CD4-positive, alpha-beta T cell (primary cell): ENCODE measurements around the gene USP32. TPM values are rescaled to one million over a fixed set of nuclear protein-coding genes. Genes with fewer than 3 reads are reported as not detected.

ENCODE experiments used
- ATAC-seq: fragments of 200-7000 bp; cut with Tn5 transposase; one replicate; pipeline ENCODE4 v1.10.0; 2022; ENCODE audit warnings: mild to moderate bottlenecking; ENCODE audit not compliant: poor library complexity
- CTCF ChIA-PET: fragments of 350-600 bp; sonication (Branson Sonifier 250); formaldehyde crosslinking; loops from one replicate; lab custom pipeline; 2021; ENCODE audit warnings: antibody characterized with exemption, inconsistent platforms; lab: Charles Lee
- POLR2A ChIA-PET: fragments of 350-600 bp; sonication (Branson Sonifier 250); formaldehyde crosslinking; loops from one replicate; lab custom pipeline; 2021; ENCODE audit warnings: antibody characterized with exemption, inconsistent platforms; lab: Charles Lee
- DNase-seq, 14 experiments: peaks; one replicate each; pipeline ENCODE4 v3.0.0-alpha.2; 2013 to 2020; ENCODE audit warnings: mixed read lengths in 2 of 14
- H3K27ac ChIP-seq, 2 donors: one replicate each; pipeline versions ENCODE4 v1.5.1 to v1.7.0; 2013; ENCODE audit warnings: low read length in 2 of 2, low read depth in 1 of 2, mild to moderate bottlenecking in 1 of 2
- H3K27me3 ChIP-seq, 2 experiments: 1 replicate in 1 of 2; 2 replicates in 1 of 2; pipeline versions ENCODE4 v1.6.1 to v1.7.0; 2013; ENCODE audit warnings: low read length in 2 of 2, control low read depth in 1 of 2, mild to moderate bottlenecking in 1 of 2, moderate library complexity in 1 of 2; ENCODE audit not compliant: insufficient read depth in 2 of 2, control insufficient read depth in 1 of 2
- H3K36me3 ChIP-seq: one replicate; pipeline ENCODE4 v1.6.1; 2013; ENCODE audit warnings: low read length, control low read depth; ENCODE audit not compliant: insufficient read depth
- H3K4me1 ChIP-seq: one replicate; pipeline ENCODE4 v1.6.1; 2013; ENCODE audit warnings: low read length, control low read depth; ENCODE audit not compliant: insufficient read depth
- H3K4me3 ChIP-seq: one replicate; pipeline ENCODE4 v1.5.1; 2013; ENCODE audit warnings: mild to moderate bottlenecking, low read length, moderate library complexity
- H3K9me3 ChIP-seq, 2 experiments: 1 replicate in 1 of 2; 2 replicates in 1 of 2; pipeline versions ENCODE4 v1.6.1 to v1.7.0; 2013; ENCODE audit warnings: low read length in 2 of 2, mild to moderate bottlenecking in 2 of 2, control low read depth in 1 of 2, moderate library complexity in 1 of 2; ENCODE audit not compliant: control insufficient read depth in 1 of 2, insufficient read depth in 1 of 2
- H3K27ac Mint-ChIP-seq: one replicate; pipeline ENCODE4 v1.8.0; 2020; ENCODE audit warnings: mixed read lengths
- H3K27me3 Mint-ChIP-seq: one replicate; pipeline ENCODE4 v1.8.0; 2021; ENCODE audit warnings: mixed read lengths
- H3K36me3 Mint-ChIP-seq: one replicate; pipeline ENCODE4 v1.8.0; 2021; ENCODE audit warnings: low read depth, mixed read lengths
- H3K4me1 Mint-ChIP-seq: one replicate; pipeline ENCODE4 v1.8.0; 2021; ENCODE audit warnings: low read depth, mixed read lengths
- H3K4me3 Mint-ChIP-seq: one replicate; pipeline ENCODE4 v1.8.0; 2020; ENCODE audit warnings: mild to moderate bottlenecking, mixed read lengths
- H3K9me3 Mint-ChIP-seq: one replicate; pipeline ENCODE4 v1.8.0; 2020; ENCODE audit warnings: mixed read lengths
- intact Hi-C, 2 experiments: fragments of 100-400 bp; cut with DNase I in 1 of 2; cut with micrococcal nuclease in 1 of 2; formaldehyde crosslinking; loops; one replicate each; pipeline versions ENCODE4 v1.15.1 to v1.9.0; 2023 to 2025; cut with DNase I, micrococcal nuclease
- total RNA-seq, 174 experiments: library from RNA in 2 of 174; stranded (reverse) in 2 of 174; gene quantifications; one replicate each; pipeline ENCODE4 v1.2.3 and lab custom pipeline; 2021 to 2026
- TF ChIP-seq, protein P1 (sequence below): fragments of 200-600 bp; IDR thresholded peaks from one replicate; pipeline ENCODE4 v1.8.0; 2022; ENCODE audit warnings: antibody characterized with exemption, mild to moderate bottlenecking

Gene USP32
- total RNA-seq, 2 experiments from 2014 or later: 23.9 to 24.7 TPM

DNA sequence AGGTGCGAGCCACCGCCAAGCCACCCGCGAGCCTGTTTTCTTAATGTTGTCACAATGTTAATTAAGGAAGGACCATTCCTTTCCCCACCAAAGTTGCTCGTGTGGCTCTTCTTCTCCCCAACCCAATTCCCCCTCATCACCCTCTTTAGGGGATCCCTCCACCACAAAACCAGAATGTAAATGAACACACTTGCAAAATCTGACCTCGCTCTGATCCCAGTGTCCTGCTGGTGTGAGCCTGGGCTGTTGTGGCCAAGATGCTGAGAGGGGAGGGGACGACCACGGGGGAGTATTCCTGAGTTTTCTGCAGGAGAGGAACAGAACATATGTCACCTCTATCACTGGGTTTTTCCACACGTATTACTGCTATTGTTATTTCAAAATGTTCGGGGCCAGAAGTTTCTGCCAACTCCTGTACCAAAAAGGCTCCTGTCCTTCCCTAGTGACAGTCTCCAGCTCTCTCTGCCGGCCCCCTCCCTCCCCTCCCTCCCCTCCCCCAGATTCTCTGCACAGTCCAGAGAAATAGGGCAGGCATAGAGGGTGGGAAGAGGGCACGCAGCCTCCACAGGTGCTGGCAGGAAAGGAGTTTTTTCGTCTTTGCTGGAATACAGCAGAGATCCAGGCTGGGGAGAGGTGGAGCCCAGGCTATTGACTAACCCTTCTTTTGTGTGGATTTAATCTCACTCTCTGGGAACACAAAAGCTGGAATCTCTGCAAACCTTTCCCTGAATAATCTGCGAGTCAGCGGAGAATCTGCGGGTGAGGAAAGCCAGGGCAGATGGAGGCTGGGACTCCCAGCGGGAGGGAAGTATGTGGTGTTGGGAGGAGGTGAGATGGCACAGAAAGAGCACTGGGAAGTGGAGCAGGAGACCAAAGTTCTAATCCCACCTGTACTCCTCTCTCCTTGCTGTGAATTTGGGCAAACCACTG is 246.7 kb downstream of the USP32 start:
- Mint-ChIP-seq H3K36me3 (no peaks in the 10 kb centered on the region), H3K27me3 (peaks cover 93% of the 10 kb centered on the region), H3K27ac (no peak overlapping the region), H3K4me1 (peaks cover 24% of the 10 kb centered on the region), H3K4me3 (no peak overlapping the region), H3K9me3 (no peaks in the 10 kb centered on the region)
- ATAC-seq (no peak), DNase-seq (no peak)
- Histone ChIP-seq H3K36me3 (no peaks in the 10 kb centered on the region), H3K4me3 (no peak overlapping the region), H3K9me3 (peaks cover 0 to 21% of the 10 kb centered on the region in 2 experiments), H3K27me3 (peaks cover 65 to 83% of the 10 kb centered on the region in 2 experiments), H3K27ac (no peak overlapping the region), H3K4me1 (peaks cover 22% of the 10 kb centered on the region)
- intact Hi-C loops: no loop called here
- ChIA-PET POLR2A (interaction anchor here (0.6 kb wide), 1 partner anchor 10 kb away, joined by 3 read pairs; no protein-coding TSS in a partner anchor), CTCF (no interaction called here)
- TF ChIP-seq, protein P1, sequence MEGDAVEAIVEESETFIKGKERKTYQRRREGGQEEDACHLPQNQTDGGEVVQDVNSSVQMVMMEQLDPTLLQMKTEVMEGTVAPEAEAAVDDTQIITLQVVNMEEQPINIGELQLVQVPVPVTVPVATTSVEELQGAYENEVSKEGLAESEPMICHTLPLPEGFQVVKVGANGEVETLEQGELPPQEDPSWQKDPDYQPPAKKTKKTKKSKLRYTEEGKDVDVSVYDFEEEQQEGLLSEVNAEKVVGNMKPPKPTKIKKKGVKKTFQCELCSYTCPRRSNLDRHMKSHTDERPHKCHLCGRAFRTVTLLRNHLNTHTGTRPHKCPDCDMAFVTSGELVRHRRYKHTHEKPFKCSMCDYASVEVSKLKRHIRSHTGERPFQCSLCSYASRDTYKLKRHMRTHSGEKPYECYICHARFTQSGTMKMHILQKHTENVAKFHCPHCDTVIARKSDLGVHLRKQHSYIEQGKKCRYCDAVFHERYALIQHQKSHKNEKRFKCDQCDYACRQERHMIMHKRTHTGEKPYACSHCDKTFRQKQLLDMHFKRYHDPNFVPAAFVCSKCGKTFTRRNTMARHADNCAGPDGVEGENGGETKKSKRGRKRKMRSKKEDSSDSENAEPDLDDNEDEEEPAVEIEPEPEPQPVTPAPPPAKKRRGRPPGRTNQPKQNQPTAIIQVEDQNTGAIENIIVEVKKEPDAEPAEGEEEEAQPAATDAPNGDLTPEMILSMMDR: no peak

DNA sequence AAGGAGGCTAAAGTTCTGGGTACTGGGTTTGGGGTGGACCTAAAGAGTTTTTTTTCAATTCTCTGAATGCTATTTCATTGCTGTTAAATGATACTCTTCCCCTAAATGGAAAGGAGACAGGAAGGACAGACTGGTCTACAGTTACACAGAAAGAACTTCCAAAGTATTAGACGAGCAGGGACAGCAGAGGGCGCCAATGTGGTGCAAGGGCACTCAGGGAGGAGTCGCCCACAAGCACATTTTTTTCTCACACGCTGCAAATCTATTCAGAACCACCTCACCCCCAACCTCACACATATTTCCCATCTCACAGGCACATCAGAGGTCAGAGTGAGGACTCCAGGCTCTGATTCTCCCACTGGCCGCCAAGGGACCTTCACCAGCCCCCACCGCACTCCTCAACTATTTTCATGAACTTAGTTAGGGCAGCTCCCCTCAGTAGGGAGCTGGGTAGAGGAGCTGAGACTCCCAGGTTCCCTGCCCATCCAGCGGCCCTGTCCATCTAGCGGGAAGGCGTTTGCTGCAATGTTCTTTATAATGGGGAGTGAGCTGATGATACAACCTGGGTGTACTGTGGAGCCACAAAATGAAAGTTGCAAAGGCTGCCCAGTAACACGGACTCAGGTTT is 248.9 kb downstream of the USP32 start:
- H3K9me3 ChIP-seq: peaks cover 0 to 36% of the 10 kb centered on the region in 2 experiments
- ATAC-seq (peak; percentile 78), DNase-seq (peak; percentile 60 to 82 (median 66))
- H3K4me3 ChIP-seq: no peak overlapping the region
- H3K4me1 Mint-ChIP-seq: peaks cover 18% of the 10 kb centered on the region
- POLR2A ChIA-PET: no interaction called here
- H3K4me3 Mint-ChIP-seq: no peak overlapping the region
- H3K27ac Mint-ChIP-seq: no peak overlapping the region
- H3K36me3 Mint-ChIP-seq: no peaks in the 10 kb centered on the region
- peaks cover 67 to 86% of the 10 kb centered on the region in 2 experiments for H3K27me3 ChIP-seq
- CTCF ChIA-PET: interaction anchor here (1.3 kb wide), 1 partner anchor 34 kb away, joined by 3 read pairs; no protein-coding TSS in a partner anchor
- no peaks in the 10 kb centered on the region for H3K36me3 ChIP-seq
- intact Hi-C loops: loop anchor here (1.0 kb wide), 2 partner anchors 291 to 293 kb away; no protein-coding TSS in a partner anchor
- TF ChIP-seq, protein P1: peak; percentile 71
- peaks cover 30% of the 10 kb centered on the region for H3K4me1 ChIP-seq
- H3K27ac ChIP-seq: no peak overlapping the region
- peaks cover 96% of the 10 kb centered on the region for H3K27me3 Mint-ChIP-seq
- no peaks in the 10 kb centered on the region for H3K9me3 Mint-ChIP-seq
